Small intestine (tissue), 7 donors: ENCODE data around the gene MARK3. TPM values are rescaled to one million over a fixed set of nuclear protein-coding genes. Genes with fewer than 3 reads are reported as not detected.
"Not testable (repeated sequence)": the region's sequence is repeated elsewhere in the genome, so short reads cannot be mapped to it uniquely, and the experiment has no call there.

Source experiments
- DNase-seq, 2 donors: peaks; one replicate each; pipeline versions ENCODE4 v3.0.0 to v3.0.0-alpha.2; 2013
- FAIRE-seq: peaks from 2 replicates; lab custom pipeline; 2012; peaks lifted over from hg19 to GRCh38; lab: Jason Lieb, UNC
- H3K27ac ChIP-seq, 3 donors: one replicate each; pipeline ENCODE4 v1.5.1; 2013; ENCODE audit warnings: low read length in 2 of 3, mild to moderate bottlenecking in 2 of 3, control low read depth in 1 of 3, inconsistent platforms in 1 of 3, low read depth in 1 of 3, moderate library complexity in 1 of 3
- H3K27me3 ChIP-seq, 3 donors: one replicate each; pipeline ENCODE4 v1.6.1; 2013; ENCODE audit warnings: low read length in 3 of 3, inconsistent platforms in 1 of 3; ENCODE audit not compliant: control insufficient read depth in 3 of 3, insufficient read depth in 3 of 3
- H3K36me3 ChIP-seq, 3 donors: one replicate each; pipeline ENCODE4 v1.6.1; 2013; ENCODE audit warnings: low read length in 3 of 3, inconsistent platforms in 1 of 3, low read depth in 1 of 3, mild to moderate bottlenecking in 1 of 3, moderate library complexity in 1 of 3; ENCODE audit not compliant: control insufficient read depth in 3 of 3, insufficient read depth in 2 of 3
- H3K4me1 ChIP-seq, 3 donors: one replicate each; pipeline ENCODE4 v1.6.1; 2013; ENCODE audit warnings: low read length in 2 of 3, inconsistent platforms in 1 of 3, low read depth in 1 of 3, mild to moderate bottlenecking in 1 of 3, moderate library complexity in 1 of 3; ENCODE audit not compliant: control insufficient read depth in 3 of 3, insufficient read depth in 2 of 3
- H3K4me3 ChIP-seq, 3 donors: one replicate each; pipeline ENCODE4 v1.5.1; 2013; ENCODE audit warnings: low read length in 3 of 3, control low read depth in 1 of 3, inconsistent platforms in 1 of 3, low read depth in 1 of 3, mild to moderate bottlenecking in 1 of 3, moderate library complexity in 1 of 3
- H3K9me3 ChIP-seq, 2 donors: one replicate each; pipeline ENCODE4 v1.6.1; 2013; ENCODE audit warnings: low read depth in 1 of 2, low read length in 1 of 2; ENCODE audit not compliant: control insufficient read depth in 2 of 2, insufficient read depth in 1 of 2
- WGBS, 3 donors: extraction: QIAGEN DNeasy Blood & Tissue Kit; methylation state at CpG; one replicate each; pipeline ENCODE4 v1.1.7; 2013; 5-methylcytosine and 5-hydroxymethylcytosine counted together
- polyA plus RNA-seq, 4 donors: library from polyadenylated mRNA; stranded (reverse) in 3 of 4; unstranded in 1 of 4; fragments of 200-250 nt in 3 of 4; fragments of 120-200 nt in 1 of 4; gene quantifications; one replicate each; pipeline versions ENCODE4 v1.2.1 to v1.2.3, GENCODE V29; 2013
- donor health status: healthy with polysubstance abuse.
- donor health status: control.
- donor health status: control.
- donor health status: Bipolar disorder and iron deficiency.
- donor health status: healthy.

Gene MARK3
- polyA plus RNA-seq, 4 donors, result 37.7 to 67.8 (median 60.6) TPM

- H3K36me3 ChIP-seq, H3K4me3 ChIP-seq, H3K4me1 ChIP-seq, FAIRE-seq, DNase-seq, H3K9me3 ChIP-seq, H3K27me3 ChIP-seq, H3K27ac ChIP-seq: not testable (repeated sequence)
- WGBS, 3 donors, result 91 to 92% (median 92%) methylated on average over 10 of the region's 10 CpGs
Observed at GRCh38 chr14:103357552-103357951, 27.7 kb upstream of the MARK3 start.

- Histone ChIP-seq H3K27me3 (no peaks in the 10 kb centered on the region), H3K36me3 (no peaks in the 10 kb centered on the region), H3K4me1 (no peaks in the 10 kb centered on the region), H3K4me3 (no peak overlapping the region), H3K27ac (no peak overlapping the region), H3K9me3 (peaks cover 0 to 11% of the 10 kb centered on the region in 2 donors)
- FAIRE-seq, result no peak
- DNase-seq, result no peak
- WGBS, 3 donors, result 83 to 86% (median 85%) methylated on average over 7 of the region's 7 CpGs
Observed at GRCh38 chr14:103360548-103360947, 24.7 kb upstream of the MARK3 start.

- WGBS, 3 donors, result 75 to 90% (median 87%) methylated on average over 5 of the region's 5 CpGs
- no peak for FAIRE-seq
Observed at GRCh38 chr14:103361867-103362266, 23.3 kb upstream of the MARK3 start.

GRCh38 chr14:103362780-103363179 lies 22.4 kb upstream of the MARK3 start:
- no peak for FAIRE-seq
- Histone ChIP-seq H3K4me3 (no peak overlapping the region), H3K9me3 (peaks cover 0 to 11% of the 10 kb centered on the region in 2 donors), H3K27me3 (no peaks in the 10 kb centered on the region), H3K4me1 (no peaks in the 10 kb centered on the region), H3K27ac (no peak overlapping the region), H3K36me3 (no peaks in the 10 kb centered on the region)
- no peak for DNase-seq
- 34 to 72% (median 46%) methylated on average over 1 of the region's 1 CpG for WGBS, 3 donors

More at GRCh38 chr14:103361867-103362266, 23.3 kb upstream of the MARK3 start:
- no peak overlapping the region for H3K27ac ChIP-seq
- H3K27me3 ChIP-seq, result no peaks in the 10 kb centered on the region
- H3K4me1 ChIP-seq, result no peaks in the 10 kb centered on the region
- DNase-seq, result no peak
- H3K4me3 ChIP-seq, result no peak overlapping the region
- H3K36me3 ChIP-seq, result no peaks in the 10 kb centered on the region
- peaks cover 0 to 11% of the 10 kb centered on the region in 2 donors for H3K9me3 ChIP-seq

- FAIRE-seq (no peak), DNase-seq (no peak)
- no peaks in the 10 kb centered on the region for H3K27me3 ChIP-seq
- no peaks in the 10 kb centered on the region for H3K36me3 ChIP-seq
- no peaks in the 10 kb centered on the region for H3K4me1 ChIP-seq
- H3K27ac ChIP-seq, result no peak overlapping the region
- WGBS, 3 donors, result 68 to 79% (median 74%) methylated on average over 6 of the region's 6 CpGs
- no peak overlapping the region for H3K4me3 ChIP-seq
- peaks cover 0 to 11% of the 10 kb centered on the region in 2 donors for H3K9me3 ChIP-seq
Observed at GRCh38 chr14:103366741-103367140, 18.5 kb upstream of the MARK3 start.

- Histone ChIP-seq H3K9me3 (peaks cover 0 to 6% of the 10 kb centered on the region in 2 donors), H3K36me3 (no peaks in the 10 kb centered on the region), H3K27ac (no peak overlapping the region), H3K27me3 (no peaks in the 10 kb centered on the region), H3K4me3 (no peak overlapping the region), H3K4me1 (no peaks in the 10 kb centered on the region)
- WGBS, 3 donors, result 78 to 89% (median 87%) methylated on average over 4 of the region's 4 CpGs
- FAIRE-seq (no peak), DNase-seq (no peak)
Observed at GRCh38 chr14:103367995-103368394, 17.2 kb upstream of the MARK3 start.

GRCh38 chr14:103370087-103370486 lies 15.1 kb upstream of the MARK3 start:
- WGBS, 3 donors, result 84 to 95% (median 88%) methylated on average over 3 of the region's 3 CpGs
- Histone ChIP-seq H3K36me3 (no peaks in the 10 kb centered on the region), H3K27me3 (no peaks in the 10 kb centered on the region), H3K4me3 (no peak overlapping the region), H3K9me3 (no peaks in the 10 kb centered on the region), H3K4me1 (no peaks in the 10 kb centered on the region), H3K27ac (no peak overlapping the region)
- FAIRE-seq, result no peak
- DNase-seq, result no peak

GRCh38 chr14:103372017-103372416 lies 13.2 kb upstream of the MARK3 start:
- H3K27me3 ChIP-seq, result no peaks in the 10 kb centered on the region
- no peak overlapping the region for H3K27ac ChIP-seq
- H3K4me1 ChIP-seq, result no peaks in the 10 kb centered on the region
- no peak overlapping the region for H3K4me3 ChIP-seq
- H3K9me3 ChIP-seq, result no peaks in the 10 kb centered on the region
- no peak for DNase-seq
- WGBS, 3 donors, result 55 to 80% (median 67%) methylated on average over 2 to 23 of the region's 23 CpGs
- no peaks in the 10 kb centered on the region for H3K36me3 ChIP-seq
- FAIRE-seq, result no peak
